IPS DF 4.7 (cell line): ENCODE results near the gene SESN1.

Experiments used
- DNase-seq: peaks from one replicate; pipeline ENCODE4 v3.0.0-alpha.2; 2013; ENCODE audit warnings: low spot score; ENCODE audit errors: extremely low read depth

SESN1 gene

DNA sequence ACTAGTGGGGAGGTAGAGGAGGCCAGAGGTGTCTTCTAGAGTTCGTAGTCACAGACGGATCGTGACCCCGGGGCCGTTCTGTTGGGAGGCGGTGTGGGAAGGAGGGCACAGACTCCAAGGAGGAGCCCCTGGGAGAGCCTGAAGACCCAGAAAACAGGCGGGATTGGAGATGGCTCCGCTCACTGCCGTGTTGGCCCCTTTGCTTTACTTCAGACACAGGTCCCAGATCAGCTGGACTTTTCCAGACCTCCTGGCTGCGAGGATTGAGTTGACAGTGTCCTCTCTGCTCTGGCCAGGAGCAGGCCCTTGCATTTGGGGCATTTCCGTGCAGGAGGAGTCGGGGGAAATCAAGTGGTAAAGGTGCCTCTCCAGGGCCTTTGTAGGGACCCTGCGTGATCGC is 133.6 kb downstream of the SESN1 start:
- DNase-seq, result no peak

DNA sequence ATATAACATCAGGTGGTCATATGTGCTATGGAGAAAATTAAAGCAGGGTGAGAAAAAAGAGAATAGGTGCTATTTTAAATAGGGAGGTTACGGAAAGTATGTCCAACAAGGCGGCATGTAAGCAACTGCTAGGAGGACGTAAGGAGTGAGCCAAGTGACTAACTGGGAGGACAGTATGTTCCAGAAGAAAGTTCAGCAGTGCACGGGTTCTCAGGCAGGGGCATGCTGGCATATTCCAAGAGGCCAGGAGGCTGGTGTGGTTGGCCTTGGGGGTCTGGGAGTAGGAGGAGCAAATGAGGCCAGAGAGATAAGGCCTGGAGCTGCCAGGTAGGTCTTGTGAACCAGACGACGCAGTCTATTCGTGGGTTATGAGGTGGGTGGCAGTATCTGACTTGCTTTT is 134.0 kb downstream of the SESN1 start:
- no peak for DNase-seq

DNA sequence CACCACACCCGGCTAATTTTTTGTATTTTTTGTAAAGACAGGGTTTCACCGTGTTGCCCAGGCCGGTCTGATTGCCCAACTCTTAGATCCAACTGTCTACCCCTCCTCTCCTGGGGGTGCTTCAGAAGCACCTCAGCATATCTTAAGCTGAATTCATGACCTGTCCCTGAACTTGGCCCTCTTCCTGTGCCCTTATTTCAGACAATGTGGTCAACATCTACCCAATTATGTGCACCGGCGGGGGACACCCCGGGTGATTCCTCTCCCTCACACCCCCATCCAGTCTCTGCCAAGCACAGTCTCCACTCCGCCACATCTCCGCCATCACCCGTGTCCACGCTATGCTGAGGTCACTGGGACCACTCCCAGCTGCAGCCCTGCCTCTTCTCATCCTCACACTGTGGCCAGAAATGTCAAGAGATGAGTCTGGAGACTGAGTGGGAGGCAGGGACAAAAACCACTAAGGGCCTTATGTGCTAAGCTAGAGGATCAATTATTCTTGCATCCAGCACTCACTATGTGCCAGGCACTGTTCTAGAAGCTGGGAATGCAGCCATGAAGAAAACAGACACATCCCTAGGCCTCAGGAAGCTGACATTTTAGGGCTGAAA is 134.6 kb downstream of the SESN1 start:
- no peak for DNase-seq

DNA sequence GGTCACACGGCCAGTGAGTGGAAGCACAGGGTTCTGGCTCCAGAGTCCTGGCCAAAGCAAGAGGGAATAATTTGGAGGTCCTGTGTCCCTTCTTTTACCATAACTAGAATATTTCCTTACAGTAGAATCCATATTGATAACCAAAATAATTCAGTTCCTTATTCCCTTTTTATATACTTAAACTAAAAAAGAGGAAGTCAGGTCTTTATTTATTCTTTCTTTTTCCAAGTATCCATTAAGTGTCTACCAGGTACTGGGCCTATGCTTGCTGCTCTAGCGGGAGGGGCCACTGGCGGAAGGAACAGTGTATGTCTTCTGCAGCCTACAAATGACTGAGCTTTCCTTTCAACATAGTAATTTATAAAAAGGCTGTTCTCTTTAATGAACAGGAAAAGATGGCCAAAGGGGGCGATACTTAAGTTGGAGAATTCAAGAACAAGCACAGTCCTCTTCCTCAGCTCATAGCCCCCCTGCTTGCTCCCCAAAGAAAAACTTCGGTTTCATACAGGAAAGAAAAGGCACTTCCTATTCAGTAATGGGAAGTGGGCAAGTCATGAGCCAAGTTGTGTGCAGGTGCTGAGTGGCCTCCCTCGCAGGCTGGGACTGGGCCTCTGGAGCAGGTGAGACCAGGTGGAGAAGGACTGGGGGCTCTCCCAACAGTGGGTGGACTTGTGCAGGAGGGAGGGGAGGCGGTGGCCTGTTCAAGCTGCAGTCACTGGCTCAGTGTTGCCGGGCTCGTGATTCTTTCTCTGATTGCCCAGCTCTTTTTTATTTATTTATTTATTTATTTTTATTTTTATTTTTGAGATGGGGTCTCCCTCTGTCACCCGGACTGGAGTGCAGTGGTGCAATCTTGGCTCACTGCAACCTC is 135.5 kb downstream of the SESN1 start:
- no peak for DNase-seq

DNA sequence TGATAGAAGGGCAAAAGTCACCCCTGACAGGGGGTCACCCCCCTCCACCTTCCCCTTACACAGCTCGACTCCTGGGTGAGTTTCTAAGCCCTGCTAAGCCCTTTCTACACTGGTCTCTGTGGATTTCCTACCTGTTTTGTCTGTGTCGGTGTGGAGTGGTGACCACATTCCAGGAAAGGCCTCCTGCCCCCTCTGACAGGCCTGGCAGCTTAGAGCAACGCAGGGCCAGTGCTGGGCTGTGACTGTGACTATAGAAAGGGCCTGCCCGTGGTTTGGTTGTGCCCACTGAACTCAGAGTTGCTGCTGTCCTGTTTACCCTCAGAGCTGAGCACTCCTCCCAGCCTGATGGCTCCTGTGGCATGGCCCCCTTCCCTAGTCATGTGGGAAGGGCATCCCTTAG is 137.4 kb downstream of the SESN1 start:
- DNase-seq, result no peak

DNA sequence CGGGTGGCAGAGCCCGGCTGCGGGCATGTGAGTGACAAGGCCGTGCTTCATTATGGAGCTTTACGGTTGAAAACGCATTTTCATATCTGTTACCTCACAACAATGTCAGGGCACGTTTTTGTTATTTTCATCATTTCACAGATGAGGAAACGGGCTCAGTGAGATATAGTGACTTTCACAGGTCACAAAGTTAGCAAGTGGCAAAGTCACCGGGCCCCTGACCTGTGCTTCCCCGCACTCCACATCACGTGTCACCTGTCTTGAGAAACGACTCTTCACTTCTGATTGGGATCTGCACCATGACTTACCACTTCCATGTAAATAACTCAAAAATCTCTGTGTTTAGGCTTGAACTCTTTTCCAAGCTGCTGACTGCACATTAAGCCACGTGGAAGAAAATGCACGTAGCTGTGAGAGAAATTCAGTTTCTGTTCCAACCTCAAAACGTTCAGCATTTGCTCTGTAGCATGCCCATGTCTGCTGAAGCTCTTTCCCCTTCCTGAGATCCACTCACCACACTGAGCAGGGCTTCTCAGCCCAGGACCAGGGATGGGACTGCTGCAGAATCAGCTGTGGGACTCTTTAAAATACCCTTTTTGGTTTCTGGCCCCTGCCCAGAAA is 139.2 kb downstream of the SESN1 start:
- no peak for DNase-seq

DNA sequence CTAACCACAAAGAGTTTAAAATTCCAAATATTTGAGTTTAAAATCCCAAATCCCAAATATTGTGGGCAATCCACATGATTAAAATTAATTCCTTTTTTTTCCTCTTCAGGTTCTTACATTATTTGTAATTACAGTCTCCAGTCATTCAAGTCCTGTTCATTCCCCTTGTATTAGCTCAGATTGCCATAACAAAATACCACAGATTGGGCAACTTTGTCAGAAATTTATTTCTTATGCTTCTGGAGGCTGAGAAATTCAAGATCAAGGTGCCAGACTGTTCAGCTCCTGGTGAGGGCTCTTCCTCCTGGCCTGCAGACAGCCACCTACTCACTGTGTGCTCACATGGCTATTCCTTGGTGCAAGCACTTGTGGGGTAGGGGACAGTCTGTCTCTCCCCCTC is 141.0 kb downstream of the SESN1 start:
- DNase-seq, result no peak

DNA sequence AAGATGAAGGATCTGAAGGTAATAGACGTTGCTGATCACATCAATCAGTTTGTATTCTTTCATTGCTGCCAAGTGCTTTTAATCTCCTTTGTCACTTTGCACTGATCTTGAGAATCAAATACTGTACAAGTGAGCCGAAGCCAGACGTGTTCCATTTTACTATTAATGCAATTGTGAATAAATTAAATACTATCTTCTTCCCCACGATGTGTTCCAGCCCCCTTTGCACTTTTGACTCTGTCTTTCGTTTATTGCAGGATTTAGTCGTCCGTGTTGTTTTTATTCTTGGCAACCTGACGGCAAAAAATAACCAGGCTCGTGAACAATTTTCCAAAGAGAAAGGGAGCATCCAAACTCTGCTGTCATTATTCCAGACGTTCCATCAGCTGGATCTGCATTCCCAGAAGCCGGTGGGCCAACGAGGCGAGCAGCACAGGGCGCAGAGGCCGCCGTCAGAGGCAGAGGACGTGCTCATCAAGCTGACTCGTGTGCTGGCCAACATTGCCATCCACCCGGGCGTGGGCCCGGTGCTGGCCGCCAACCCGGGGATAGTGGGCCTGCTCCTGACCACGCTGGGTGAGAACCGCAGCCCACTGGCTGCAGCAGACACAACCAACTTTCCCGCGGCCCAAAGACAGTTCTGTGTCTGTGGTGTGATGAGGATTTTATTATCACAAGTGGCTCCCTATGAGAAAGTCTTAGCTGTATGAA is 141.7 kb downstream of the SESN1 start:
- no peak for DNase-seq

DNA sequence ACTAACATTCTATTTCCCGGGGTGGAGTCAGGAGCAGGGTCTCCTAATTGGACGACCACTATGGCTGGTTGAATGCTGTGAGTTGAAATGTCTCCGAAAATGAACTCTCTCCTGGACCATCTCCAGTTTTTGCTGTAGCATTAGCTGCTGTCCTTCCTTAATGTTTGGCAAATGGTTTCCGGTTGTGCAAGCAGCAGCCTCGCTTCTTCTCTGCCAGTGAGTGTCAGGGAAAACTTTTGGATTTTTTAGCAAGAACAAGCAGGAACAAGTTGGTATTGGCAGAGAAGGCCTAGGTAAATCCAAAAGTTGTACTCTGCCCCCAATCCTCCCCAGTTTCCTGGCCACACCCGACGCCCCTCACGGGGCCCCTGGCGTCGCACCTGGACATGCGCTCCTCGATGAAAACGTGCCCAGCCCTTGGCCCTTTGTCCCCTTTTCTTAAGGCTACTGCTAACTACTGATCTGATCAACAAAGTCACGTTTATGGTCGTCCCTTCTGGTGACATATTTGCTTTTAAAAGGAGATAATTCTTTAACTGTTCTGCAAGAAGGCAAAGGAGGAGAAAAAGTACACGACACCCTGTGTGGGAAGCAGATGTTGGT is 143.2 kb downstream of the SESN1 start:
- DNase-seq, result no peak

DNA sequence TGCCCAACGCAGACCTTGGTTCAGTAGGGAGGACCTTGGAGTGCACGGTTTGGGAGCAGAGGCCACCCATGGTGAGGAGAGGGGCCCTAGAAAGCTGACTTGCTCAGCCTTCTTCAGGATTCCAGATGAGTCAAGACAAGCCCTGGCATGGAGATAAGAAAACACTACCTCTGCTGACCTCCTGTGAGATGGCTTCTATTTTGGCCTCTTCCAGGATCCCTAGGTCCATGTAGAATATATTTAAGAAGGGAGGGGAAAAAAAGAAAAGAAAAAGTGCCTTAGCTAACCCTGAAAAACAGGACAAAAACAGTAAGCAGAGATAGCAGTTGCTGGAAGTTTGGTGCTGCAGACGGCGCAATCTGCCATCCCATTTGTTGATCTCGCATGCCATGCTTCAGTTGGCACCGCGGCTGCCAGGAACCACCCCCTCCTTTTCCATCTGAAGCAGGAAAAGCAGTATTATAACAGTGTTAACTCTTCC is 146.4 kb downstream of the SESN1 start:
- DNase-seq, result no peak

DNA sequence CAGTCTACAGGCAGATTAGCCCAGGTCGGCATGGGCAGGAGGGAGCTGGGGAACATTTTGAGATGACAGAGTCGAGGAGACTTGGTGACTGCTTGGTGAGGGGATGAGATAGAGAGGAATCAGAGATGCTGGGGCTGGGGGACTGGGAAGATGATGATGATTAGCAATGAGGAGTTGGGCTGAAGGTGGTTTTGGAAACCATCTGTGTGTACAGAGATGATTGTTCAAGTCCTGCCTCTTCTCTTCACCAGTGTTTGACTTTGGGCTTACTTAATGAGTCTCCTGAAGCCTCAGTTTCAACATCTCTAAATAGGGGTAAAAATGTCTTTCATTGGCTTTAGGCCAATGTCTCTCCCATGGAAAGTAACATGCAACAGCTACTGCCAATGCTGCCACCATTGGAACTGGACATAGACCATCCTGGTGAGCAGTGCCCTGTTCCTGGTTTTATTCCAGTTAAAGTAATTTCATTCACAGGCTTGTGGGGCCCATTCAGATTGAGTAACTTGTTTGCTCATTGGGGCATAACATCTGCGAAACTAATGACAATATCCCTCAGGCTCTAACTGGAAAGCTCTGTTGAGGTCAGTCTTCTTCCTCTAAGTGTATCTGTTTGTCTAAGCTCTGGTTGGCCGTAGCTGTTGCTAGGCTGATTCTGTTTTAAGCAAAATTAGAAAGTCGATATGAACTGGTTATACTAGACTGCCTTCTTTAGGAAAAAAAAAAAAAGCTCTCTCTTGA is 147.4 kb downstream of the SESN1 start:
- DNase-seq, result no peak

DNA sequence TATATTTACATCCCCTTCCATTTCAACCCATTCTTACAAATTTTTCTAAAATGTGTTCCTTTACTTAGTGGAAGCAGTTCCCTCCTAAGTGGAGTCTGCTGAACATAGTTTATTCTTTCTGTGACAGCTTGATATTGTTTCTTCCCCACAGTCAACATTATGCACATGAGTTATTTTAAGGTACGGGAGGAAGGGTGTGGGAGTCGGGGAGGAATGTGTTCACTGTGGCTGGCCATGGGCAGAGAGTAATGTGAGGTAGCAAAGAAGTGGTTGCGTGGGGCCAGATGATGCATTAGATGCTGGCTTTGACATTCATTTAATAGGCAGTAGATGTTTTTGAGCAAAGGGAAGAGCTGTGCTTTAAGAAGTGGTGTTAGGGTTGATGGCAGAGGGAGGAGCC is 148.0 kb downstream of the SESN1 start:
- no peak for DNase-seq

DNA sequence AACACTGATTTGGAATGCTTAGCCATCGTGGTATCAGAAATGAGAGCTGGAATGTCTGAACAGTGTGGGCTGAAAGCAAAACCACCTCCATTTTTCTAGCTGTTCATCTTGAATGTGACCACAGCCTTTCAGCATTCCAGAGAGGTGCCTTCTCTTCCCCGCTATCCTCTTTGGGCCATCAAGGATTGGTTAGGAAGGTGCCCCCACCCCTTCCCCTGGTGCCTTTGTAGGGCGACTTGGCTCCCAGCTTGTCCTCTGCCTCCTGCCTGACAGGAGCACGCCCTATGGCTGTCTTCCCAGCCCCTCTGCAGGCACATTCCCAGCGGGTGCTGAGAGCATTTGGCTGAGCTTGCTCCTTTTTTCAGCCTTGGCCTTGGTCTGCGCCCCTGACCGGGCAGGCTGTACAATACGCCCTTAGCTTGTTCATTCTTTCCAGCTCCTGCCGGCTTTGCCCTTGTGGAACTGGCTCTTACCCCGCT is 148.9 kb downstream of the SESN1 start:
- no peak for DNase-seq

DNA sequence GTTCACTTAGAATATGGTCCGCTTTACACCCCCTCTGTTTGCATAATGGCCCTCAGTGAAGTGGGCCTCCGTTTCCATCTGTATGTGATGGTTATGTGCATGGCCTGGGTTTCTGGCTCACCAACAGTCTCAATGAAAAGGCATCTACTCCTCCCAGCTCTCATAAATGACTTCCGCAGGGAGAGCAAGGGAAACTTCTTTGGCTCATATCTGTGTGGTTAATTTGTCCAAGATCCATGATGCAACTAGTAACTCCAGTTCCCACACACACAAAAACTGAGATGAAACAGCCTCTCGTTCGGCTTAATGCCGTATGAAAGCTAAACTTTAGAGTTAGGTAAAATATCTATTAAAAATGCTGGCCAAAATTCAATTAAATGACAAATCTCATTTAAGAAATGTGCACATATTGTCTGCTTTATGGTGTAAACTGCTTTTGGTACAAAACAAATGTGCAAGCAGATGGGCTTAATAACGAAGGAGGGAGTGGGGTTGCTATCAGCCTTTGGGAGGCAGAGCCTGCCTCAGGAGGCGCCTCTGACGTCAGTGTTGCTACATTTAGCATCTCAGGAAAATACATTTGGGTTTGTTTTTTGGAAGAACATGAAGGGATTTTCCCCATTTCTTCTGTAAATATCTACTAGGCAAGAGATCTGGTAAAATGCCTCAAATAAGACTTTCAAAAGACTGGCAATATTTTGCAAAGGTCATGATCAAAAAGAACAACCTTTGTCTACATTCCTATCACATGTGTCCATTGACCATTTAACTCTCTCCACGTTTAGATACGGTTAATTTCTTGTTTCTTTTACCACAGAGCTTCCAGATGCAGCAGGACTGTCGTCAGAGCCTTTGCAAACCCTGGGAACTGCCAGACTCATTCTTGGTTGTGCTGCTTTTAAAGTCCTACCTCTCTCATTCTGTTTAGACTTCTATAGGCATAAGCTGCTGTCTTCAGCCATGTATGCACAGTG is 149.7 kb downstream of the SESN1 start:
- no peak for DNase-seq

DNA sequence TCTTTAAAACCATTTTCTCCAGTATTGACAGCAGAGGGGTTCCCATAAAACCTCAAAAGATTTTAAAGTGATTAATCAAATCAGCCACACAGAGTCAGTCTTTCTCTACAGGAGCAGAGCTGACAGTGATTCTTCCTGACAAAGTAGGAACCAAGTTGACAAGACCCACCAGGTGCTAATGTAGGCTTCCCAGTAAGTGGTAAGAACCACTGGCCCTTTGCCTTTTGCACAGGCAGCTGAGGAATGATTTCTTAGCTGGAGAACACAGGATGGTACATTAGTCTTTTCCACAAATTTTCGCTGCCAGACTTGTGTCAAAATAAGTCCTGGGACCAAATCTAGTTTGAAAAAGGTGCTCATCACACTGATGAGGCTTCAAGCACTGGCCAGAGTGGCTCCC is 150.6 kb downstream of the SESN1 start:
- DNase-seq, result no peak

DNA sequence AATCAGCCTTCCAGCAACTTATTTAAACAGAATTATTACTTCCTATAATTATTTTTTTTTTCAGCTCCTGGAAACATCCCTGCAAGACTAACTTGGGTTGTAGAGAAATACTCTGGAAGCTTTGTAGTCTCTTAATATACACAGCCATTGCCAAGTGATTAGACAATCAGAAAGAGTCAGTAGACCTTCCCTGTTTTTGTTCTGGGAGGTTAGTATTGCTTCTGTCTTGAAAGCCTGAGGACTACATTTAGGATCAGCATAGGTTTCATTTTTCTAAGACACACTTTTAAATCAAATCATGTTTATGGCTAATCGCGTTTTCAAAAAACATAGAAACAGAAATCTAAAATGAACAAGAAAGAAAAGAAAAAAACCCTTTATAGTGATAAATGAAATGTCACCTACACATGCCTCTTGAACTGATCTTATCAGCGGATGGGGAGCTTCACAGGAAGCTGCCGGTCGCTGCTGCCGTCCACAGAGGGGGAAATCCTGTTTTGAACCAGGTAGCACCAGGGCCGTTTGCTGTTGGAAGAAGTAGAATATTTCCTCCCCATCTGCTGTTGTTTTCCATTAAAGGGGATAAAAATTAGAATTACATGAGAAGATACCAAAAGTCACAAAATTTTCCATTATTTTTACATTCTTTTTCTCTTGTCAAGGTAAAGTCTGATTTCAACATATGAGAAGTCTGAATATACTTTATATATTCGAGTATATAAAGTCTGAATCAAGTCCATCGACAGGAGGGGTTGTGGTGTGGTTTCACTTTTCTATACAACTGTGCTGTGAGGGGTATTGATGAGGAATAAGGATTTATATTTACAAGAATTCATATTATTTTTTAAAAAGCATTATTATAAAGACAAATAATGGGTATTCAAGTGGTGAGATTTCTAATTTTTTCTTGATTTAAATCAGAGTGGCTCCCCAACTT is 151.8 kb downstream of the SESN1 start:
- no peak for DNase-seq

DNA sequence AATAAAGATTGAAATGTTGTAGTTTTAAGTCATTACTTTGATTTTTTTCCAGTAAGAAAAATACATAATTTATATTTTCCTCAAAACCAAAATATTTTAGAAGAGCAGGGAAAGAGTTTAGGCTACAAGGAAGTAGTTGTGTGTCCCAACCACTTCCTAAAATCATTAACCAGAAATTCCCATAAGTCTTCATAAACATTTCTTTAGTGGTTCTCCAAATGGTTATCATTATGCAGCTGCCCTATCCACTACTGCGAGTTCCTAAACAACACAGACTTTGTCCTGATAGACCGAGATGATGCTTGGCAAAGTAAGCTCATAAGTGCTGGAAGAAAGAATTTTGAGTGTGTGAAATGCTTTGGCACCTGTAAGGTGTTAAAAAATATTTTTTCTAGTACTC is 152.8 kb downstream of the SESN1 start:
- DNase-seq, result no peak

DNA sequence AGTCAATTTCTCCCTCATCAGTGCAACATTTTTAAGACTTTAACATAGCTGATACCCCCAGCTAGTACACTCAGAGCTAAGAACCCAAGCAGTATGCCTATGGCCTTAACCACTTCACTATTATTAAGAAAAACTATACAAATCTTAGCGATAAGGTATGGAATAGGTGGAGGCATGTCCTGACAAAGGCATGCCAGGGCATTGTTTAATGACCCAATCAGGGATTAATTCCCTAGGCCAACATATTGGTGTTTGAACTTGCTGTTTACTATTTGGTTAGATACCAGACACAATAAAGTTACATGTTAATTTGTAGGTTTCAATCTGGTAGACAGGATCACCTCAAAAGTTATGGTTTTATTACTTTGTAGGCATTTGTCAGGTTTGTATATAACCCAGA is 153.4 kb downstream of the SESN1 start:
- DNase-seq, result no peak
